ENCODE results near the gene BICC1.

Gene BICC1

DNA sequence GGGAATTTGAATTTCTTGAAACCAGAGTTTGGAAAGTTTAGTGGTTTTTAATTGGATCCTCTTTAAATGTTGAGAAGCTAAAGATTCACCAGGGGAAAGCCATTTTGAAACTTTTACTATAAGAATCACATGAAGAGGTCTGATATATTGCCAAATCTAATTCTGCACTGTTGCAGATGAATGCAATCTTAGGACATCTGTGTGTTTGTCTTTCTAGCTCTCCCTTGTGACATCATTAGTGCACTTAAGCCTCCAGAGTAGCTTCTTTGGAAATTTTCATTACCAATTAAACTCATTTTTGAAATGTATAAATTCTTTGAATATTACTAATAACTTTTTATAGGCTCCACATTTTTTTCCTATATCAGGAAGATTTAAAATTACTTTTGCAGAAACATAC lies 160.2 kb downstream of the BICC1 start:
- no peaks in the 10 kb centered on the region for H3K36me3 ChIP-seq (ENCODE audit: control insufficient read depth, insufficient read depth, low read length)
- H3K27me3 ChIP-seq (ENCODE audit: control insufficient read depth, insufficient read depth, low read length): no peaks in the 10 kb centered on the region
- no peak for DNase-seq (ENCODE audit: low read depth, low spot score)
- H3K4me1 ChIP-seq (ENCODE audit: control insufficient read depth, insufficient read depth, low read length): no peaks in the 10 kb centered on the region
- no peak overlapping the region for H3K4me3 ChIP-seq (ENCODE audit: low read length)
- no peak overlapping the region for H3K27ac ChIP-seq (ENCODE audit: low read length)
- H3K9me3 ChIP-seq (ENCODE audit: control insufficient read depth, insufficient read depth, low read length): no peaks in the 10 kb centered on the region

DNA sequence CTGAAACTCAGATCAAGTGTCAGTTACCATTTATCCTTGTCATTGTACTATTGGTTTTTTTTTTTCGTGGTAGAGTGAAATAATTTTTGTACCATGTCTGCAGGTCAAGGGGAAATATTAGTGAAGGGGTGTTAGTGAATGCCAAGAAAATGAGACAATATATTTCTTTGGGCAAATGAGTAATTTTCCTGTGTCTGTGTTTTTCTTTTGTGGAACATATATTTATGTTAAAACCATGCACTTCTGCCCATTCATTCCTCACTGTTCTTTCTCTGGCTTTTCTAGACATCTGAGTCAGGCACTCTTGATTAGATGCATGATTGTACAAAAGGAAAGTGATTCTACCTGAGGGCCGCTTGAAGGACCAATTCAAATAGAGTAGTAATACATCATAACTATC lies 161.6 kb downstream of the BICC1 start:
- Histone ChIP-seq H3K4me3 (ENCODE audit: low read length) (no peak overlapping the region), H3K27ac (ENCODE audit: low read length) (no peak overlapping the region), H3K4me1 (ENCODE audit: control insufficient read depth, insufficient read depth, low read length) (no peaks in the 10 kb centered on the region), H3K27me3 (ENCODE audit: control insufficient read depth, insufficient read depth, low read length) (no peaks in the 10 kb centered on the region), H3K36me3 (ENCODE audit: control insufficient read depth, insufficient read depth, low read length) (no peaks in the 10 kb centered on the region), H3K9me3 (ENCODE audit: control insufficient read depth, insufficient read depth, low read length) (no peaks in the 10 kb centered on the region)
- WGBS (ENCODE audit: insufficient coverage, insufficient read length): no CpG with 5 or more reads among the region's 2 CpGs
- no peak for DNase-seq (ENCODE audit: low read depth, low spot score)

- WGBS (ENCODE audit: insufficient coverage, insufficient read length): no CpG with 5 or more reads among the region's 2 CpGs
- no peak for DNase-seq (ENCODE audit: low read depth, low spot score)
- no peak overlapping the region for H3K4me3 ChIP-seq (ENCODE audit: low read length)
- no peaks in the 10 kb centered on the region for H3K9me3 ChIP-seq (ENCODE audit: control insufficient read depth, insufficient read depth, low read length)
- no peaks in the 10 kb centered on the region for H3K4me1 ChIP-seq (ENCODE audit: control insufficient read depth, insufficient read depth, low read length)
- H3K27ac ChIP-seq (ENCODE audit: low read length): no peak overlapping the region
- no peaks in the 10 kb centered on the region for H3K36me3 ChIP-seq (ENCODE audit: control insufficient read depth, insufficient read depth, low read length)
- no peaks in the 10 kb centered on the region for H3K27me3 ChIP-seq (ENCODE audit: control insufficient read depth, insufficient read depth, low read length)
Measured at GRCh38 chr10:58675321-58675720, 162.6 kb downstream of the BICC1 start.

DNA sequence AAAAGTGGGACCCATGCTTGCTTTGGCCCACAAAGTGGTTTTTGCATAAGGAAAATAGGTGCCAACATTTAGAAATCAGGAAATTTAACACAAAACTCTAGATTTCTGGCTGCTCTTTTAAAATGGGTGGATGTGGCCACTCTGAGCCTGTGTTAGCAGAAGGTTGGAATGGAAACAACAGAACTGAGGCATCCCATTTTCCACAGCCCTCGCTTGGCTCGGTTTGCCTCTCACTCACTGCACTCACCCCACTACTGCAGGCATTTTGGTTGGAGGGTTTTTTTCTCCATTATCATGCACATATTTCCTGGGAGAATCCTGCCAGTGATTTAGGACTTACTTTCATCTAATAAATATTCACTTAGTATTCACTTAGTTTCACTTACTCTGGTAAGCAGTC lies 178.9 kb downstream of the BICC1 start:
- no peak overlapping the region for H3K27ac ChIP-seq (ENCODE audit: low read length)
- no peaks in the 10 kb centered on the region for H3K4me1 ChIP-seq (ENCODE audit: control insufficient read depth, insufficient read depth, low read length)
- DNase-seq (ENCODE audit: low read depth, low spot score): no peak
- WGBS (ENCODE audit: insufficient coverage, insufficient read length): no CpG with 5 or more reads among the region's 2 CpGs
- no peaks in the 10 kb centered on the region for H3K27me3 ChIP-seq (ENCODE audit: control insufficient read depth, insufficient read depth, low read length)
- no peaks in the 10 kb centered on the region for H3K36me3 ChIP-seq (ENCODE audit: control insufficient read depth, insufficient read depth, low read length)
- H3K4me3 ChIP-seq (ENCODE audit: low read length): no peak overlapping the region
- no peaks in the 10 kb centered on the region for H3K9me3 ChIP-seq (ENCODE audit: control insufficient read depth, insufficient read depth, low read length)

- H3K27ac ChIP-seq (ENCODE audit: low read length): no peak overlapping the region
- H3K9me3 ChIP-seq (ENCODE audit: control insufficient read depth, insufficient read depth, low read length): no peaks in the 10 kb centered on the region
- no peak for DNase-seq (ENCODE audit: low read depth, low spot score)
- WGBS (ENCODE audit: insufficient coverage, insufficient read length): no CpG with 5 or more reads among the region's 2 CpGs
- no peaks in the 10 kb centered on the region for H3K4me1 ChIP-seq (ENCODE audit: control insufficient read depth, insufficient read depth, low read length)
- H3K4me3 ChIP-seq (ENCODE audit: low read length): no peak overlapping the region
- H3K27me3 ChIP-seq (ENCODE audit: control insufficient read depth, insufficient read depth, low read length): no peaks in the 10 kb centered on the region
- no peaks in the 10 kb centered on the region for H3K36me3 ChIP-seq (ENCODE audit: control insufficient read depth, insufficient read depth, low read length)
Measured at GRCh38 chr10:58693919-58694318, 181.2 kb downstream of the BICC1 start.

DNA sequence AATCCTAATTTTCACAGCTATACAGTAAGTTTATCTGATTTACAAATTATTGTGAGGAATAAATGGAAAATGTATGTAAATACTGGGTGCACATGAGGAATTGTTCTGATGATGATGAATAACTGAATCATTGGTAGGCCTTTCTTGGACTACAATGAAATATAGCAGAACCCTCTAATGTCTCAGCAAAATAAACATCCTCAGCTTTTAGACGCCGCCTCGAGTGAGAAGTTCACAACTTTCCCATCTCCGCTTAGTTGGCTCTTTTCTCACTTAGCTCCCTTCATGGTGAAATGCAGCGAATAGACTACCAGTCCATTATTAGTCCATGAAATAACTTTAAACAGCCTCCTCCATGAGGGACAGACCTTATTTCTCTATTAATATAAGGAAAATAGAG lies 182.3 kb downstream of the BICC1 start:
- Histone ChIP-seq H3K27me3 (ENCODE audit: control insufficient read depth, insufficient read depth, low read length) (no peaks in the 10 kb centered on the region), H3K36me3 (ENCODE audit: control insufficient read depth, insufficient read depth, low read length) (no peaks in the 10 kb centered on the region), H3K27ac (ENCODE audit: low read length) (no peak overlapping the region), H3K9me3 (ENCODE audit: control insufficient read depth, insufficient read depth, low read length) (no peaks in the 10 kb centered on the region), H3K4me3 (ENCODE audit: low read length) (no peak overlapping the region), H3K4me1 (ENCODE audit: control insufficient read depth, insufficient read depth, low read length) (no peaks in the 10 kb centered on the region)
- WGBS (ENCODE audit: insufficient coverage, insufficient read length): no CpG with 5 or more reads among the region's 5 CpGs
- no peak for DNase-seq (ENCODE audit: low read depth, low spot score)

DNA sequence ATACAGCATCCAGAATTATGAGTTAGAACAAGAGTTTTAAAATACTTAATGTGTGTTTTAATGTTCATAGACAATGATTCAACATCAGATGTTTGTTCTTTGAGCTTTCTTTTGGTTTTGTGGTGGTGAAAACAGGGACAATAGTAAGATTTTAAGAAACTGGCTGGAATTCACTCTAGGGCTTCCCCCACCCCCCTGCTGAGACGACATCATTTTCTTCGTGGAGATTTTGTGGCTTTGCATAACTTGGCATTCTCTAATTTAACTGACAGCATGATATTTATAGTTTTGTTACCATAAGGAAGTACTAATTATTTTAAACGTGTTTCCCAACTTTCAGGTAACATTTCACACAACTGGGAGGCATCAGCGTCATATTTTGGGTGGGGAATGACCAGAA lies 184.1 kb downstream of the BICC1 start:
- Histone ChIP-seq H3K4me3 (ENCODE audit: low read length) (no peak overlapping the region), H3K27me3 (ENCODE audit: control insufficient read depth, insufficient read depth, low read length) (no peaks in the 10 kb centered on the region), H3K9me3 (ENCODE audit: control insufficient read depth, insufficient read depth, low read length) (no peaks in the 10 kb centered on the region), H3K36me3 (ENCODE audit: control insufficient read depth, insufficient read depth, low read length) (no peaks in the 10 kb centered on the region), H3K4me1 (ENCODE audit: control insufficient read depth, insufficient read depth, low read length) (no peaks in the 10 kb centered on the region), H3K27ac (ENCODE audit: low read length) (no peak overlapping the region)
- DNase-seq (ENCODE audit: low read depth, low spot score): no peak
- no CpG with 5 or more reads among the region's 4 CpGs for WGBS (ENCODE audit: insufficient coverage, insufficient read length)

GRCh38 chr10:58697691-58698090 lies 185.0 kb downstream of the BICC1 start:
- no CpG with 5 or more reads among the region's 3 CpGs for WGBS (ENCODE audit: insufficient coverage, insufficient read length)
- Histone ChIP-seq H3K4me1 (ENCODE audit: control insufficient read depth, insufficient read depth, low read length) (no peaks in the 10 kb centered on the region), H3K27ac (ENCODE audit: low read length) (no peak overlapping the region), H3K9me3 (ENCODE audit: control insufficient read depth, insufficient read depth, low read length) (no peaks in the 10 kb centered on the region), H3K27me3 (ENCODE audit: control insufficient read depth, insufficient read depth, low read length) (no peaks in the 10 kb centered on the region), H3K36me3 (ENCODE audit: control insufficient read depth, insufficient read depth, low read length) (no peaks in the 10 kb centered on the region), H3K4me3 (ENCODE audit: low read length) (no peak overlapping the region)
- no peak for DNase-seq (ENCODE audit: low read depth, low spot score)

- Histone ChIP-seq H3K27me3 (ENCODE audit: control insufficient read depth, insufficient read depth, low read length) (no peaks in the 10 kb centered on the region), H3K4me3 (ENCODE audit: low read length) (no peak overlapping the region), H3K27ac (ENCODE audit: low read length) (no peak overlapping the region), H3K4me1 (ENCODE audit: control insufficient read depth, insufficient read depth, low read length) (no peaks in the 10 kb centered on the region), H3K9me3 (ENCODE audit: control insufficient read depth, insufficient read depth, low read length) (no peaks in the 10 kb centered on the region), H3K36me3 (ENCODE audit: control insufficient read depth, insufficient read depth, low read length) (no peaks in the 10 kb centered on the region)
- DNase-seq (ENCODE audit: low read depth, low spot score): no peak
- no CpG with 5 or more reads among the region's 5 CpGs for WGBS (ENCODE audit: insufficient coverage, insufficient read length)
Measured at GRCh38 chr10:58698777-58699356, 186.2 kb downstream of the BICC1 start.

- no peaks in the 10 kb centered on the region for H3K4me1 ChIP-seq (ENCODE audit: control insufficient read depth, insufficient read depth, low read length)
- no peak overlapping the region for H3K27ac ChIP-seq (ENCODE audit: low read length)
- H3K36me3 ChIP-seq (ENCODE audit: control insufficient read depth, insufficient read depth, low read length): no peaks in the 10 kb centered on the region
- no peaks in the 10 kb centered on the region for H3K27me3 ChIP-seq (ENCODE audit: control insufficient read depth, insufficient read depth, low read length)
- H3K4me3 ChIP-seq (ENCODE audit: low read length): no peak overlapping the region
- no peaks in the 10 kb centered on the region for H3K9me3 ChIP-seq (ENCODE audit: control insufficient read depth, insufficient read depth, low read length)
- DNase-seq (ENCODE audit: low read depth, low spot score): no peak
- WGBS (ENCODE audit: insufficient coverage, insufficient read length): no CpG with 5 or more reads among the region's 1 CpG
Measured at GRCh38 chr10:58700591-58700990, 187.9 kb downstream of the BICC1 start.

DNA sequence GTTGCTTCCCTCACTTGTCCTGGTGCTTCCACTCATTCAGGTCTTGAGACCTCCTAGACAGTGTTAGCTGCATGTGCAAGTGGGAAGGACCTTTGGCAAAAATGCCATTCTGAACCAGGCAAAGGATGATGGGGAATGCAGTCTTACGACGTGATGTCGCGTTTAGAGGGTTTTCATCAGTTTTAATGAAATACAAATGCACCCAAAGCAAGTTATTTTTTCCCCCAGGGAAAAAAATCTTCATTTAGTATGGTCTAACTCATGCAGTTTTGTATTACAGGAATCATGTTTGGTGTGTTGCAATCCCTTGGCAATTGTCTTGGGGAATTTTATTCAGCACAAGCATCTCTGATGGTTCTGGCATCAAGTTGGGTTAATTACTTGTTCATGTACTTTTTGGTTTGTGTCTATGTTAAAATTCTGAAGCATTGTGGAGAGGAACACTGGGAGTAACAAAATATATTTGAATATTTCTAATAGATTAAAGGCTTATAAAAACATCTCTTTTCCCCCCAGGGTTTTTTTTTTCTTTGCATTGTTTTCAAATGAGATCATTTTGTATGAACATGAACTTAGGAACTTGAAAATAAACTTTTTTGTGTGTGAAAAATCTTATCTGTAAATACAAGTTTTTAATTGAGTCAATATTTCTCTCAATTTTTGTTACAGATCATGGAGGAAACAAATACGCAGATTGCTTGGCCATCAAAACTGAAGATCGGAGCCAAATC lies 188.9 kb downstream of the BICC1 start:
- no peaks in the 10 kb centered on the region for H3K9me3 ChIP-seq (ENCODE audit: control insufficient read depth, insufficient read depth, low read length)
- H3K27me3 ChIP-seq (ENCODE audit: control insufficient read depth, insufficient read depth, low read length): no peaks in the 10 kb centered on the region
- no peaks in the 10 kb centered on the region for H3K4me1 ChIP-seq (ENCODE audit: control insufficient read depth, insufficient read depth, low read length)
- DNase-seq (ENCODE audit: low read depth, low spot score): no peak
- H3K27ac ChIP-seq (ENCODE audit: low read length): no peak overlapping the region
- WGBS (ENCODE audit: insufficient coverage, insufficient read length): no CpG with 5 or more reads among the region's 6 CpGs
- H3K36me3 ChIP-seq (ENCODE audit: control insufficient read depth, insufficient read depth, low read length): no peaks in the 10 kb centered on the region
- no peak overlapping the region for H3K4me3 ChIP-seq (ENCODE audit: low read length)

Data from iPS DF 6.9 (cell line).